SKM-1 (cell line): ENCODE measurements around the gene BCAS3.
A peak's percentile ranks its signal among the peaks of the same experiment; 100 is the strongest.

Source experiments
- DNase-seq: peaks from one replicate; lab custom pipeline; 2025; ENCODE audit not compliant: unreplicated experiment; lab: John Stamatoyannopoulos, UW

Gene BCAS3

DNA sequence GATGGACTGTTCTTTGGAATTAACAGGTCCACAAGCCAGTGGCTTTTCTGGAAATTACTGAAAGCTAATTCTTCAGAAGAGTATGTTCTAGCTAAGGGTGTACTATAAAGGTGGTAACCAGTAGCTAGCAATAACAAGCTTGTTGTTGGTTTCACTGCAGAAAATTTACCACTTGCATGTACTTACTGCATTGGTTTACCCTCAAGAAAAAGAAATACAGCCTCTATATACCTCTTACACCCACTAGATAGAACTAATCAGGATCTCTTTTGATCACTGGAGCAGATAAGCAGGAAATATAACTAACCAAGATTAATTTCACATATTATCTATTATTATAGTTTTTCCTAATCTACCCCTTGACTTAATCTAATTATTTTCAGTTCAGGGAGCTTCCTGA, 537.1 kb downstream of the BCAS3 start:
- no peak for DNase-seq

DNA sequence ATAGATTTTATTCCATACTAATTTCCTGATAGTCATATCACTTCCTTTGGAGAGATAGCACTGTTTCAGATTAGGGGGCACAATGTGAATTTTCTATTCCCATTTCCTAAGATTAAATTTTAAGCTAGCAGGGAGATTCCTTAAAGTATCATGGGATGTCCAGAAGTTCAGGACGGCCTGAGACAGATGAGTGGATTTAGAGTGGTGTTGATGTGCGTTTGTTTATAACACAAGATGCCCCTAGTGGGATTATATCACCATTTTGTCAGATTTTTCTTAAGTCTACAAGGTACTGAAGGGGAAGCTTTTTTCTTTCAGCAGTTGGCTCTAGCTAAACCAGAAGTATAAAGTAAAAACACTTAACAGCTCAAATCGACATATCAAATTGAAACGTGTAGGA, 538.4 kb downstream of the BCAS3 start:
- no peak for DNase-seq

- DNase-seq, result no peak
These were observed 540.3 kb downstream of the BCAS3 start for GRCh38 chr17:61217878-61218437.

- no peak for DNase-seq
These were observed 540.8 kb downstream of the BCAS3 start for GRCh38 chr17:61218438-61218837.

DNA sequence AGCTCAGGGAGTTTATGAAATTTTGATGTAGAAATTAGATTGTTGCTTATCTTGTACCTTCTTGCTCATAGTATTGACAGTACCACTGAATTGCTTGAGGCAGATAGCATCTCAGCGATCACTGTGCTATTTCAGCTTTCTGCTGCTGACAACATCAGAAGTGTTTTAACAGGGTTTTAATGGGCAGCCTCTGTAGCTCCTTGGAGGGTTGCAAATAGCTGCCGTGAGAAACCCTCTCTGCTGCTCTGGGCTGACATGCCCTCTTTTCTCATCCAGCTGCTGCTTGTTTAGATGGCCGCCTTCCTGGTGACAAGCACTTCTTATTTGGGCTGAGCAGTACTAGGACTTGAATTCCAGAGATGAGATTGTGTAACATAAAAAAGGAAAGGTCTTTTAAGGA, 541.8 kb downstream of the BCAS3 start:
- DNase-seq, result no peak

DNA sequence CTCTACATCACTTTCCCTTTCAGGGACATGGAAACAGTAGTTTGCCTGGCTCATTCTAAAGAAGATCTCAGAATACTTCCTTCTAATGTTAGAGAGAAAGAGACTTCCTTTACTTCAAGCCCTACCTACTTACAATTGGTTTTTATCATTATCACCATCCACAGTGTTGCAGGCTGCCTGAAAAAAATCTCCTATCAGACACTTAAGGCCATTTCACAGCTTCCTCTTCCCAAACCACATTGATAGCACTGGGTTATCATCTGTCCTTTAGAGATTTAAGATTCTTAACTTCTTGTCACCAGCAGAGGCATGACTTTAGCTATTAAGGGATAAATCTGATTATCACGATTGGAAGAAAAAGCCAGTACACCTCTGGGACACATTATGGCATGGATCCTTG, 543.5 kb downstream of the BCAS3 start:
- DNase-seq, result no peak

- peak; percentile 16 for DNase-seq
These were observed 544.2 kb downstream of the BCAS3 start for GRCh38 chr17:61221597-61222471.

DNA sequence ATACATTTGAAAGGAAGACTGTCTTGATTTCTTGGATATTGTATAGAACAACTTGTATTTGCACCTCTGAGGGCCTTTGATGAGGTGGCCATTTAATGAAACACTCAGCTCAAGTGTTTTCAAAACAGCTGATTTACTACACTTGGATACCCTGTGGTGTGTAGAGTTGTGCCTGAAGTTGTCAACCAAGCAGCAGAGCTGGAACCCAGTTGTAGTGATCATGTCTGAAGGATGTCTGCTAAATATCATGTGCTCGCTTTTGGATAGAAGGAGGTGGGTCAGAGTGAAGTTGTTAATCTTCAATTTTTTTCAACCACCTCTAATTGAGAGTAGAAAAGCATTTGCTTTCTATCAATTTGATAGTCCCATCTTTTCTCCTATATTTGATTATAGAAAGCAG, 546.1 kb downstream of the BCAS3 start:
- DNase-seq, result no peak

- DNase-seq, result no peak
These were observed 547.7 kb downstream of the BCAS3 start for GRCh38 chr17:61225178-61225882.

- DNase-seq, result no peak
These were observed 550.2 kb downstream of the BCAS3 start for GRCh38 chr17:61227866-61228265.

DNA sequence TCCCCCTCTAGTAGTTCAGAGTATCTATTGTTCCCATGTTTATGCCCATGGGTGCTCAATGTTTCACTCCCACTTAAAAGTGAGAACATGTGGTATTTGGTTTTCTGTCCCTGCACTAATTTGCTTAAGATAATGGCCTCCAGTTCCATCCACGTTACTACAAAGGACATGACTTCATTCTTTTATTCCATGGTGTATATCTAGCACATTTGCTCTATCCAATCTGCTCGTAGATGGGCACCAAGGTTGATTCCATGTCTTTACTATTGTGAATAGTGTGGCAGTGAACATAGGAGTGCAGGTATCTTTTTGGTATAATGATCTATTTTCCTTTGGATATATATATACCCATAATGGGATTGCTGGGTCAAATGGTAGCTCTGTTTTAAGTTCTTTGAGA, 552.8 kb downstream of the BCAS3 start:
- DNase-seq, result no peak

DNA sequence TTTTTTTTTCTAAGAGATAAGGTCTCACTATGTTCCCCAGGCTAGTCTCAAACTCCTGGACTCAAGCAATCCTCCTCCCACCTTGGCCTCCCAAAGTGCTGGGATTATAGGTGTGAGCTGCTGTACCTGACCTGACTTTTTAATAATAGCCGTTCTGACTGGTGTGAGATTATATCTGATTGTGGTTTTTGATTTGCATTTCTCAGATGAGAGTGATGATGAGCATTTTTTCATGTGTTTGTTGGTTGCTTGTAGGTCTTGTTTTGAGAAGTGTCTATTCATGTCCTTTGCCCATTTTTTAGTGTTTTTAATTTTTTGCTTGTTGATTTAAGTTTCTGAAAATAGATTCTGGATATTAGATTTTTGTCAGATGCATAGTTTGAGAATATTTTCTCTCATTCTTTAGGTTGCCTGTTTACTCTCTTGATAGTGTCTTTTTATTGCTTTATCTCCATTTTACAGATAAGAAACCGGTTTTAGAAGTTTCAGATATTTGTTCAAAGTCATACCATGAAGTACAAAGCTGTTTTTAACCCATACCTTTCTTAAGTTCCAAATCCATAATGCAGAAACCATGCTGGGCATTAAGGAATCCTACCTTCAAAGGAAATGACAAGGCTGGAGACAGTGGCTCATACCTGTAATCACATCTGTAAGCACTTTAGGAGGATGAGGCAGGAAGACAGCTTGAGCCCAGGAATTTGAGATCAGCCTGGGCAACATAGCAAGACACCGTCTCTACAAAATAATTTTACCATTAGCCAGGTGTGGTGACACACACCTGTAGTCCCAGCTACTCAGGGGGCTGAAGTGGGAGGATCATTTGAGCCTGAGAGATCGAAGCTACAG, 553.5 kb downstream of the BCAS3 start:
- DNase-seq, result no peak

- no peak for DNase-seq
These were observed 555.2 kb downstream of the BCAS3 start for GRCh38 chr17:61232871-61233270.

DNA sequence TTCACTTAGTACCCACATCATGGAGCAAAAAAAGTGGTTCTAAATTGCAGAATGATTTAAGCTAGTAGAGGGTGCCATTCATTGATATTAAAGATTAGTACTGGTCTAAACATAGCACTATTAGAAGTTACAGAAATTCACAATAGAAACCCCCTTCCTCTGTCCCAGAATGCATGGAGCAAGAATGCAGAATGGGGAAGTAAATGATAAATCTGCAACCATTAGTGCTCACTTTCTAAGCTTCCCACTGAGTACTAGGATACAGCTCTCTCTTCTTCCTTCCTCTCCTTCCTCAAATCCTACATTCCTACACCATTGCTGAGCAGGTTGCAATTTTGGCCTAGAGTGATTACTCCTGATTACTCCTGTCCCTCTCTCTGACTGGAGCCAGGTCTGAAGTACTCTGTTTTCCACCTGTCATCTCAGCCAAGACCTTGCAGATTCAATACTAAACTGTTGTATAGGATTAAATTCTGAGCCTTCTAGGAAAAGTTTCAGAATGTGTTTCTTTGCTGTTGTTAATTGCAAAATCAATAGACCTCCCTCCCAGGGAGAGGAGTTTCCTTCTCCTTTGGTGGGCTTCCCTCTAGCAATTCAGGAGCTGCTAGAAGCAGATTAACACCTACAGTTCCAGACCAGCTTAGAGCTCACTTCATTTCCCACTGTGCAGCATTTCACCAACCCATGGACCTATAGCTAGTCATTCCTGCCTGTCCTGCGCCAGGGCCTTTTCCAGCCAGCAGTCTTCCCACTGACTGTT, 556.5 kb downstream of the BCAS3 start:
- no peak for DNase-seq

DNA sequence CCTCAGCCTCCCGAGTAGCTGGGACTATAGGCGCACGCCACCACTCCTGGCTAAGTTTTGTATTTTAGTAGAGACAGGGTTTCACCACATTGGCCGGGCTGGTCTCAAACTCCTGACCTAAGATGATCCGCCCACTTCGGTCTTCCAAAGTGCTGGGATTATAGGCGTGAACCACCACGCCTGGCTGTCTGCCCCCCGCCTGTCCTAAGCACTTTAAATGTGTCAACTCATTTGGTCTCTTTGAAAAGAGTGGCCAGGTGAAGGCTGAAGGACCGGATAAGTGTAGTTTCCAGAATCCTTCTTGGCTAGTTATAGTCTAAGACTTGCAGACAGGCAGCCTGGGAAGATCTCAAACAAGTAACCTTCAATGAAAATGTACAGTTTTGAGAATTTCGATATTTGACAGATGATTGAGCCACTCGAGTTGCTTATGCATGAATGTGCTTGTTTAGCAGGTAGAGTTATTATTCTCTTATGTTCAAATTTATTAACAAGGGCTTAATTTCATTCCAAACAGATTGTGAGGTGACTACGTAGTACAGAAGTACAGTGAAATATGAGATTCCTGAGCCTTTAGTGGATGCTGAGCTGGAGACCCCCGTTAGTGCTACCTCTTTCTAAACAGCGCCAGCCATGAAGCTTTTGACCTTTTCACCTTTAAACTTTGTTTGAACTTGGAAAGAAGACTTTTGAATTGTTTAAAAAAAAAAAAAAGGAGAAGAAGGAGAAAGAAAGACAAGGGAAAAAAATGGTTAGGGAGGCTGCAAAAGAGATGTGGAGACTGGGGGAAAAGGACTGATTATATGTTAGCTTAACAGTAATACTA, 557.6 kb downstream of the BCAS3 start:
- no peak for DNase-seq

GRCh38 chr17:61235827-61236197, 558.2 kb downstream of the BCAS3 start:
- no peak for DNase-seq

- DNase-seq, result no peak
These were observed 559.6 kb downstream of the BCAS3 start for GRCh38 chr17:61237275-61237674.

- no peak for DNase-seq
These were observed 560.8 kb downstream of the BCAS3 start for GRCh38 chr17:61238455-61238933.

GRCh38 chr17:61239327-61239726, 561.7 kb downstream of the BCAS3 start:
- DNase-seq, result no peak

DNA sequence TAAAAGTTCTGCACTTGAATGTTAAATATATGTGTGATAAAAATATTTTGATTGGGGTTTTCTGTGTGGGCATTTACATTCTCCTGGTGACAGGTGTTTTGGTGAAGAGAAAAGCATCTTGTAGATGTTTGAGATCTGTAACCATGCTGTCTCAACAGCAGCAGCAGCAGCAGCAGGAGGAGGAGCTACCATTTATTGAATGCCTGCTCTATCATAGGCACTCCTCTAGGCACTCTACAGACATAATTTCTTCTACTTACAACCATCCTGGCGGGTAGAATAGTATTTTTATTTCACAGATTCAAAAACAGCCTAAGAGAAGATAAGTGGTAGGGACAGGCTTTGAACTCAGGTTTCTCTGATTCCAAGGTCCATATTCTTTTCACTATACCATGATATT, 562.3 kb downstream of the BCAS3 start:
- DNase-seq, result no peak
